ENCODE results near the gene MAGOH.

The MAGOH gene

DNA sequence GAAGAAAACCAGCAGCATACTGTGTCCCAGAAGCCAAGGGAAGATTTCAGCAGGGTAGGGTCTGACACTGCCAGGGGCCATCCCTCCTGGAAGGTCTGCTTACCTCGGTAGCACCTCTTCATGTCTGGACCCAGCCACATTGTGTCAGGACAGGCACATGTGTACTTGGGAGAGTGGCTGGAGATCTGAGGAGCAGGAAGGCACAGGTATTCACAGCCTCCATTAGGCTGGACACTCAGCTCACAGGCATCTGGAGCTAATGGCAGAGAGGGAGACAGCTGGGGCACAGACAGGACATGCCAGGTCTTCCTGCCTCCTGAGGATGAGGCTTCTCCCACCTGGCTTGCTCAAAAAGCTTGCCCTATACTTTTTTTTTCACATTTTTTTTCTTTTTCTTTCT lies 19.9 kb upstream of the MAGOH start:
- H3K36me3 ChIP-seq (ENCODE audit: low read depth): peaks cover 91% of the 10 kb centered on the region

DNA sequence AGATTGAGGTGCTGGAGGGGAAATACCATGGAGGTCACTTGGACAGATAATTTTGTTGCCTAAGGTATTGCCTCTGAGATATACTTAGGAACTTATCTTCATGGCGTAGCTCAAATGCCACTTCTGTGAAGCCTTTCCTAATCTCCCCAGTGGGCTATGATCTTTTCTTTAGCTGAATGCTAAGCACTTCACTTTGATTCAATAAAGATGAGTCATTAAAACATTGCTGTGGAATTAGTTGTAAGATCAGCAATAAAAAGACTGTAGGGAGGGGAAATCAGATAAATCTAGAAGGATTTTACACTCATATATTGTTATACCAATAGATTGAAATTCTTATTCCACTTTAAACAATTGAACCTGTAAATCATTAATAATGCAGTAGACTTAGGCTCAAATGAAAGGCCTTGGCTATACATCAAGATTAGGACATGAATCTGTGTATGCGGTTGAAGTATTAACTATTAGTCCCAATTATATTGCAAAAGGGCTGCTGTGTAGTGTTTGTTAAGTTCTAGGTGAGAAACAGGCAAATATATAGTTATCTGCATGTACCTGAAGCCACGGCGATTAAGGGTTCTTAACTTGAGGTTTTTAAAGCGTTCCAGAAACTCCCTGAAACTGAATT lies 19.2 kb upstream of the MAGOH start:
- no peaks in the 10 kb centered on the region for H3K27me3 ChIP-seq (ENCODE audit: insufficient read depth, poor library complexity, severe bottlenecking)
- no peak overlapping the region for H3K4me3 ChIP-seq (ENCODE audit: severe bottlenecking)
- TF ChIP-seq, protein P1, sequence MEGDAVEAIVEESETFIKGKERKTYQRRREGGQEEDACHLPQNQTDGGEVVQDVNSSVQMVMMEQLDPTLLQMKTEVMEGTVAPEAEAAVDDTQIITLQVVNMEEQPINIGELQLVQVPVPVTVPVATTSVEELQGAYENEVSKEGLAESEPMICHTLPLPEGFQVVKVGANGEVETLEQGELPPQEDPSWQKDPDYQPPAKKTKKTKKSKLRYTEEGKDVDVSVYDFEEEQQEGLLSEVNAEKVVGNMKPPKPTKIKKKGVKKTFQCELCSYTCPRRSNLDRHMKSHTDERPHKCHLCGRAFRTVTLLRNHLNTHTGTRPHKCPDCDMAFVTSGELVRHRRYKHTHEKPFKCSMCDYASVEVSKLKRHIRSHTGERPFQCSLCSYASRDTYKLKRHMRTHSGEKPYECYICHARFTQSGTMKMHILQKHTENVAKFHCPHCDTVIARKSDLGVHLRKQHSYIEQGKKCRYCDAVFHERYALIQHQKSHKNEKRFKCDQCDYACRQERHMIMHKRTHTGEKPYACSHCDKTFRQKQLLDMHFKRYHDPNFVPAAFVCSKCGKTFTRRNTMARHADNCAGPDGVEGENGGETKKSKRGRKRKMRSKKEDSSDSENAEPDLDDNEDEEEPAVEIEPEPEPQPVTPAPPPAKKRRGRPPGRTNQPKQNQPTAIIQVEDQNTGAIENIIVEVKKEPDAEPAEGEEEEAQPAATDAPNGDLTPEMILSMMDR (IDR thresholded peaks at IDR 0.05; ENCODE audit: poor library complexity, severe bottlenecking): no peak
- peaks cover 94% of the 10 kb centered on the region for H3K36me3 ChIP-seq (ENCODE audit: low read depth)
- no peak for DNase-seq (ENCODE audit: low spot score)
- no peaks in the 10 kb centered on the region for H3K4me1 ChIP-seq (ENCODE audit: insufficient read depth, poor library complexity, severe bottlenecking)
- no peaks in the 10 kb centered on the region for H3K9me3 ChIP-seq (ENCODE audit: severe bottlenecking)
- no peak overlapping the region for H3K27ac ChIP-seq (ENCODE audit: poor library complexity, severe bottlenecking)
- no peak for ATAC-seq (ENCODE audit: low read depth)

More for the DNA sequence above, 19.9 kb upstream of the MAGOH start:
- DNase-seq (ENCODE audit: low spot score) (no peak), ATAC-seq (ENCODE audit: low read depth) (no peak)
- TF ChIP-seq, protein P1 (IDR thresholded peaks at IDR 0.05; ENCODE audit: poor library complexity, severe bottlenecking): no peak
- H3K27me3 ChIP-seq (ENCODE audit: insufficient read depth, poor library complexity, severe bottlenecking): no peaks in the 10 kb centered on the region
- no peaks in the 10 kb centered on the region for H3K4me1 ChIP-seq (ENCODE audit: insufficient read depth, poor library complexity, severe bottlenecking)
- H3K4me3 ChIP-seq (ENCODE audit: severe bottlenecking): no peak overlapping the region
- no peaks in the 10 kb centered on the region for H3K9me3 ChIP-seq (ENCODE audit: severe bottlenecking)
- no peak overlapping the region for H3K27ac ChIP-seq (ENCODE audit: poor library complexity, severe bottlenecking)

DNA sequence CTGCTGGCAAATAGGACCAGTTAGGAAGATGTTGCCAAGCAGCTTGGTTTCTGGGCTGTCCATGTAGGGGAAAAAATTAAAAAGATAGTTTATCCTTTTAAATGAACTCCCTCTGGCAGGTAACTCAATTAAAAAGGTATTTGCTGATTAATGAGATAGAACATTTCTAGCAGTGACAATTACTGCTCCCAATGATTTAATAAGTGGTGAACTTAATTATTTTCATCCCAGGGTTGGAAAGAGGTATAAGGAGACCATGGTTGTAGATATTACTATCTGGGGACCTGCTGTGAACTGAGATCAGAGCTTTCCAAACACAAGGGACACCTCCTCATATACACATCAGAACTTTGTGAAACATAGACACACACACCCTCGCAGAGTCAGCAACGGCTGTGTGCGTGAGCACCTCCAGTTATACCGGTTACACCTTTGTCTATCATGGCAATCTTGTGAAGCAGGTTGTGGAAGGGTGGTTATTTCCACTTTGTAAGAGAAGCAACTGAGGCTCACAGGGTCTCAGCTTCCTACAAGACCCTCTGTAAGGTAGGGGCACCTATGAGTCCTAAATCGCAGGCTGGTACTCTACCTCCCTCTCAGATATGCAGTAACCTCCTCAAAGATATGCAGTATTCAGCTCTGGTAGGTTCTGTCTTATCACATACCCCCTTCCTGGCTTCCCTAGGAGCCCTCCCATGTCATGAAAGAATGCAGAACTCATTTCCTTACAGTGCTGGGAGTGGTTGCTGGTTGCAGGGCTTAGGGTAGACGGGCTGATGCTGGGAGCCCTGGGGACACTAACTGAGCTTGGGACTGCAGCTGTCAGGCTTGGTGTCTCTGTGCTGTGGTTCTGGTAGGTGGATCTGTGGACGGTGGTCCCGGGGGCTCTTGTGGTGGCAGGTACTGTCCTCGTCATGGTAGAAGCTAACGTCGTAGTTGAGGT lies 18.5 kb upstream of the MAGOH start:
- Histone ChIP-seq H3K27me3 (ENCODE audit: insufficient read depth, poor library complexity, severe bottlenecking) (no peaks in the 10 kb centered on the region), H3K9me3 (ENCODE audit: severe bottlenecking) (no peaks in the 10 kb centered on the region), H3K36me3 (ENCODE audit: low read depth) (peaks cover 94% of the 10 kb centered on the region), H3K27ac (ENCODE audit: poor library complexity, severe bottlenecking) (no peak overlapping the region), H3K4me1 (ENCODE audit: insufficient read depth, poor library complexity, severe bottlenecking) (no peaks in the 10 kb centered on the region), H3K4me3 (ENCODE audit: severe bottlenecking) (no peak overlapping the region)
- TF ChIP-seq, protein P1 (IDR thresholded peaks at IDR 0.05; ENCODE audit: poor library complexity, severe bottlenecking): no peak
- no peak for DNase-seq (ENCODE audit: low spot score)
- ATAC-seq (ENCODE audit: low read depth): no peak

DNA sequence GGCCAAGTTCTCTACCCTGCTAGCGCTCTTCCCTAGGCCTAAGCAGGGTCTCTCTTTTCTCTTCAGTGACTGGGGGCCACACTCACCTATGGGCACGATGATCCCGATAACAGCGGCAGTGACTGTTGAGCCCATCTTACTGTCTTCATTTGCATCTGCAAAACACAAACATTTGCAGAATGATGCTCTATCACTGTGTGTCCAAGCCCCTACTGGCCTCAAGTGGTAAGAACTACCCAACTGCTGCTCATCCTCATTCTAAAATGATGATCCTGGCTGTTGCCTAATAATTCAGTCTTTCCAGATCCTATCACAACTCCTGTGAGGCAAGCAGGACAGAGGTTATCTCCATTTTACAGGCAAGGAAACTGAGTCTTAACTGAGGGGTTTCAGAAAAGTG lies 16.7 kb upstream of the MAGOH start:
- TF ChIP-seq, protein P1 (IDR thresholded peaks at IDR 0.05; ENCODE audit: poor library complexity, severe bottlenecking): no peak
- DNase-seq (ENCODE audit: low spot score) (no peak), ATAC-seq (ENCODE audit: low read depth) (0 out of 3 replicates have a peak, but pooled peaks have one; percentile 29)
- Histone ChIP-seq H3K27ac (ENCODE audit: poor library complexity, severe bottlenecking) (no peak overlapping the region), H3K4me1 (ENCODE audit: insufficient read depth, poor library complexity, severe bottlenecking) (no peaks in the 10 kb centered on the region), H3K4me3 (ENCODE audit: severe bottlenecking) (no peak overlapping the region), H3K27me3 (ENCODE audit: insufficient read depth, poor library complexity, severe bottlenecking) (no peaks in the 10 kb centered on the region), H3K36me3 (ENCODE audit: low read depth) (peaks cover 94% of the 10 kb centered on the region), H3K9me3 (ENCODE audit: severe bottlenecking) (no peaks in the 10 kb centered on the region)
